ENCODE results near the gene ATXN7L1. TPM values are rescaled to one million over a fixed set of nuclear protein-coding genes. Genes with fewer than 3 reads are reported as not detected.

The ATXN7L1 gene
- total RNA-seq, 2 experiments from 2014 or later = 3.7 to 4.4 TPM

DNA sequence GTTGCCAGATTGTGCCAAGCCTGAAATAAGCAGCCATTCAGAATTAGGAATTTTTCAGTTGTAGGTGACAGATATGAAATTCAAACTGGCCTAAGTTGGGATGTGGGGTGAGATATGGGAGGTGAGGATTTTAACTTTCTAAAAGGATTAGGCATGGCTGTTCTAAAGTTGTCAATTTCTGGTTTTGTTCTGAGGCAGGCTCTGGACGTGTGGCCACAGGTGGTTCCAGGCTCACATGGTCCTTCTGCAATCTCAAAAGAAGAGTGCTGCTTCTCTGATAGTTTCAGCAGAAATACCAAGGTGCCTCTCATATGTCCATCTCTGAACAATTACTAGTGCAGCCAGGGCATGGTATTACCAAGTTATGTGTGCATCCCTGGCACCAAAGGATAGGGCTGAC is 316.5 kb downstream of the ATXN7L1 start:
- no peak for DNase-seq
- H3K27me3 Mint-ChIP-seq = no peaks in the 10 kb centered on the region
- H3K4me1 Mint-ChIP-seq = no peaks in the 10 kb centered on the region
- H3K9me3 Mint-ChIP-seq = no peaks in the 10 kb centered on the region
- no peak overlapping the region for H3K27ac Mint-ChIP-seq
- no peak overlapping the region for H3K4me3 Mint-ChIP-seq
- H3K36me3 Mint-ChIP-seq = peaks cover 21% of the 10 kb centered on the region

Other genes starting within 250 kb of the ATXN7L1 start
- gene CDHR3, start 86.7 kb upstream of the ATXN7L1 start, total RNA-seq = under 1 TPM in 1 of 2 experiments, not detected in 1; 0.38 TPM
- gene SYPL1, start 235.7 kb upstream of the ATXN7L1 start, total RNA-seq = 10 to 100 TPM; 41.6 to 42.8 TPM